Immature natural killer cell (primary cell): ENCODE results near the gene RACK1. TPM values are rescaled to one million over a fixed set of nuclear protein-coding genes. Genes with fewer than 3 reads are reported as not detected.
"Not testable (repeated sequence)": the region's sequence is repeated elsewhere in the genome, so short reads cannot be mapped to it uniquely, and the experiment has no call there.

Source experiments
- DNase-seq, 3 donors: peaks; one replicate each; pipeline ENCODE4 v3.0.0; 2022; ENCODE audit warnings: mixed read lengths in 1 of 3
- H3K27ac Mint-ChIP-seq, 6 donors: one replicate each; pipeline ENCODE4 v1.8.0; 2020; ENCODE audit warnings: mixed read lengths in 6 of 6, mild to moderate bottlenecking in 5 of 6, inconsistent platforms in 4 of 6, moderate library complexity in 3 of 6
- H3K27me3 Mint-ChIP-seq, 3 donors: one replicate each; pipeline ENCODE4 v1.8.0; 2020 to 2021; ENCODE audit warnings: low read depth in 3 of 3, mild to moderate bottlenecking in 3 of 3, mixed read lengths in 3 of 3, moderate library complexity in 3 of 3, inconsistent platforms in 1 of 3
- H3K36me3 Mint-ChIP-seq, 3 donors: one replicate each; pipeline ENCODE4 v1.8.0; 2020; ENCODE audit warnings: mixed read lengths in 3 of 3, inconsistent platforms in 2 of 3, mild to moderate bottlenecking in 2 of 3
- H3K4me1 Mint-ChIP-seq, 2 donors: one replicate each; pipeline ENCODE4 v1.8.0; 2020; ENCODE audit warnings: inconsistent platforms in 2 of 2, mild to moderate bottlenecking in 2 of 2, mixed read lengths in 2 of 2, moderate library complexity in 1 of 2
- H3K4me3 Mint-ChIP-seq, 5 donors: one replicate each; pipeline ENCODE4 v1.8.0; 2020; ENCODE audit warnings: mild to moderate bottlenecking in 5 of 5, mixed read lengths in 5 of 5, inconsistent platforms in 3 of 5, moderate library complexity in 3 of 5
- H3K9me3 Mint-ChIP-seq, 6 donors: one replicate each; pipeline ENCODE4 v1.8.0; 2020; ENCODE audit warnings: mild to moderate bottlenecking in 6 of 6, mixed read lengths in 6 of 6, inconsistent platforms in 4 of 6, moderate library complexity in 3 of 6
- polyA plus RNA-seq, 3 donors: library from polyadenylated mRNA; unstranded; fragments of 300-500 nt; fragmentation: Illumina TruSeq; gene quantifications; one replicate each; pipeline ENCODE4 v1.2.3, GENCODE V29; 2021

RACK1 gene
- 1,000 to 10,000 TPM; 1,093 to 1,304 (median 1,251) TPM for polyA plus RNA-seq

- Mint-ChIP-seq H3K4me3 (peak within 1 kb of the TSS; percentile 94 to 100 (median 99)), H3K4me1 (peaks cover 67 to 85% of the 10 kb centered on the region in 2 donors), H3K36me3 (peaks cover 14 to 32% (median 16%) of the 10 kb centered on the region in 3 donors)
These were observed at the start of gene RACK1 for GRCh38 chr5:181243564-181244343. Gene RACK1 (minus strand): TSS chr5:181243906. CDS start chr5:181243800, 106 bp downstream.

GRCh38 chr5:181287331-181287730, 43.6 kb upstream of the RACK1 start:
- H3K27me3 Mint-ChIP-seq, H3K27ac Mint-ChIP-seq, H3K36me3 Mint-ChIP-seq, H3K9me3 Mint-ChIP-seq, DNase-seq, H3K4me1 Mint-ChIP-seq, H3K4me3 Mint-ChIP-seq: not testable (repeated sequence)

More at GRCh38 chr5:181243564-181244343, at the start of gene RACK1:
- Mint-ChIP-seq H3K9me3 (no peaks in the 10 kb centered on the region), H3K27me3 (peaks cover 6 to 20% (median 18%) of the 10 kb centered on the region in 3 donors), H3K27ac (peak within 1 kb of the TSS; percentile 92 to 99 (median 97))
- peak; percentile 88 for DNase-seq

- not testable (repeated sequence) for H3K27me3 Mint-ChIP-seq, DNase-seq, H3K9me3 Mint-ChIP-seq, H3K36me3 Mint-ChIP-seq, H3K27ac Mint-ChIP-seq, H3K4me3 Mint-ChIP-seq, H3K4me1 Mint-ChIP-seq
These were observed 42.4 kb upstream of the RACK1 start for GRCh38 chr5:181285962-181286705.

- H3K36me3 Mint-ChIP-seq, H3K27me3 Mint-ChIP-seq, H3K27ac Mint-ChIP-seq, H3K9me3 Mint-ChIP-seq, DNase-seq, H3K4me1 Mint-ChIP-seq, H3K4me3 Mint-ChIP-seq: not testable (repeated sequence)
These were observed 40.4 kb upstream of the RACK1 start for GRCh38 chr5:181283841-181284755.

DNA sequence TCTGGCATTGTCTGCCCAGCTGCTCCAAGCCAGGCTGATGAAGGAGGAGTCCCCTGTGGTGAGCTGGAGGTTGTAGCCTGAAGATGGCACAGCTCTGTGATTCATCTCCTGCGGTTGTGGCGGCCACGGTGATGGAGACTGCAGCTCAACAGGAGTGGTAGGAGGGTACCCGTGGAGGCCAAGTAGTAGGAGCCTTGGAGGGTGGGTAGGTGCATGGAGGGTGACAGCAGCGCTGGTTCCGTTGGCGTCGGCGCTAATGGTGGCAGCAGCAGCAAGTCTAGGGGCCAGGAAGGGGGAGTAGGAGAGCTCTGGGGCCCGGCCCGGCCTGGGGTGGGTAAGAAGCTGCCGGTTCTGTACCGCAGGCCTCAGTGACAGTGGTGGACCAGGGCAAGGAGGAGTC, 39.6 kb upstream of the RACK1 start:
- Mint-ChIP-seq H3K36me3 (peaks cover 0 to 4% (median 0%) of the 10 kb centered on the region in 3 donors), H3K9me3 (no peaks in the 10 kb centered on the region), H3K27me3 (peaks cover 0 to 2% (median under 1%) of the 10 kb centered on the region in 3 donors), H3K4me3 (no peak overlapping the region), H3K27ac (no peak overlapping the region), H3K4me1 (peaks cover 0 to 1% of the 10 kb centered on the region in 2 donors)
- no peak for DNase-seq

DNA sequence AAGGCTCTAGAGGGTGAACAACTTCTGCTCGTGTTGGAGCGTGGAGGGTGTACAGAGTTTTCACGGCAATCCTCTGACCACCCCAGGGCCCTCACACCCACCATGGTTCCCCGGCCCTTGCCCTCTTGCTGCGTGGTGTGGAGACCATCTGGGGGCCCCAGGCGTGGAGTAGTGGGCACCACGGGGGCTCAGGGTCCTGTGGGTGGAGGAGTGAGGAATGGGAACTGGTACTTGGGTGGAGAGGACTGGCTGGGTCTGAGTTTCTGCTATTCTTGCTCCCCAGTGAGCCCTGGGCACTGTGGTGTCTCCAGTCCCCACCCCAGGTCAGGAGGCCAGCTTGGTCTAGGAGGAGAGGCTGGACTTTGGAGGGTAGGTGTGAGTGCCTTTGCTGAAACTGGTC, 39.2 kb upstream of the RACK1 start:
- peaks cover 0 to 4% (median 0%) of the 10 kb centered on the region in 3 donors for H3K36me3 Mint-ChIP-seq
- peaks cover 0 to 2% (median 2%) of the 10 kb centered on the region in 3 donors for H3K27me3 Mint-ChIP-seq
- H3K4me1 Mint-ChIP-seq: peaks cover 0 to 1% of the 10 kb centered on the region in 2 donors
- H3K4me3 Mint-ChIP-seq: no peak overlapping the region
- no peak overlapping the region for H3K27ac Mint-ChIP-seq
- no peak for DNase-seq
- H3K9me3 Mint-ChIP-seq: no peaks in the 10 kb centered on the region

GRCh38 chr5:181282415-181282814, 38.7 kb upstream of the RACK1 start:
- not testable (repeated sequence) for H3K4me1 Mint-ChIP-seq, H3K4me3 Mint-ChIP-seq, H3K9me3 Mint-ChIP-seq, H3K36me3 Mint-ChIP-seq, H3K27ac Mint-ChIP-seq, H3K27me3 Mint-ChIP-seq, DNase-seq

DNA sequence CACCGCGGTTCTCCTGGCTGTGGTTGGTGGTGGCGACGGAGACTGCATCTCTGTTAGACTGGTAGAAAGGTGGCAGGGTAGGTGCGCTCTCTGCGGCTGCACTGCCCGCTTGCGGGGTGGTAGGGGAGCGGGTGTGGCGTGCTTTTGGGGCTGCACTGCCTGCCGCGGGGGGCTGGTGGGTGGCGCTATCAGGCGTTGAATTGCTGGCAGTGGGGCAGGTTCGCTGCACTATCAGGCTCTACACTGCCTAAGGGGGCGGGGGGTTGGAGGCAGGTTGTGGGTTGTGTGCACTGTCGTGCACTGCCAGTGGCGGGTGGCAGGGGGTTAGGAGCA, 38.2 kb upstream of the RACK1 start:
- Mint-ChIP-seq H3K4me3 (no peak overlapping the region), H3K9me3 (no peaks in the 10 kb centered on the region), H3K4me1 (peaks cover 0 to 1% of the 10 kb centered on the region in 2 donors), H3K27me3 (peaks cover 0 to 2% (median 2%) of the 10 kb centered on the region in 3 donors), H3K36me3 (no peaks in the 10 kb centered on the region), H3K27ac (no peak overlapping the region)
- no peak for DNase-seq

- Mint-ChIP-seq H3K27ac (no peak overlapping the region), H3K4me1 (peaks cover 0 to 1% of the 10 kb centered on the region in 2 donors), H3K4me3 (no peak overlapping the region), H3K36me3 (no peaks in the 10 kb centered on the region), H3K27me3 (peaks cover 0 to 2% (median 2%) of the 10 kb centered on the region in 3 donors), H3K9me3 (no peaks in the 10 kb centered on the region)
- DNase-seq: no peak
These were observed 37.6 kb upstream of the RACK1 start for GRCh38 chr5:181281077-181281983.

GRCh38 chr5:181280251-181280762, 36.6 kb upstream of the RACK1 start:
- peaks cover 0 to 1% of the 10 kb centered on the region in 2 donors for H3K4me1 Mint-ChIP-seq
- H3K4me3 Mint-ChIP-seq: no peak overlapping the region
- H3K27ac Mint-ChIP-seq: no peak overlapping the region
- DNase-seq: no peak
- H3K36me3 Mint-ChIP-seq: no peaks in the 10 kb centered on the region
- H3K9me3 Mint-ChIP-seq: no peaks in the 10 kb centered on the region
- H3K27me3 Mint-ChIP-seq: peaks cover 2% of the 10 kb centered on the region in 3 donors

DNA sequence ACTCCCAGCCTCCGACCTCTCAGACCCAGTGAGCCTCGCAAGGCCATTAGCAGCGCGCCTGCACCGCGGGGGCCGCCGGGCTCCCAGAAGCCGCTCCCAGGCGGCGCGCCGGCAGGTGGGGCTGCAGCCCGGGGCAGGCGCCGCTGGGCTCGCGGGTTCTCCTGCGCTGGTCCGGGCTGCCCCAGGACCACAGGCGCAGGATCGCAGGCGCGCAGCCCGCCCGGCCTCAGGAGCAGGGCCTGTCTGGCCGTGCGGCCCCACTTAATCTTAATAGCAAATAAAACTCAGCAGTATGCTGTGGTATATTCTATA, 29.7 kb upstream of the RACK1 start:
- H3K9me3 Mint-ChIP-seq, H3K4me1 Mint-ChIP-seq, DNase-seq, H3K36me3 Mint-ChIP-seq, H3K4me3 Mint-ChIP-seq, H3K27ac Mint-ChIP-seq, H3K27me3 Mint-ChIP-seq: not testable (repeated sequence)

GRCh38 chr5:181271081-181271480, 27.4 kb upstream of the RACK1 start:
- Mint-ChIP-seq H3K4me3 (no peak overlapping the region), H3K4me1 (no peaks in the 10 kb centered on the region), H3K9me3 (no peaks in the 10 kb centered on the region), H3K36me3 (peaks cover 0 to 4% (median 2%) of the 10 kb centered on the region in 3 donors), H3K27ac (no peak overlapping the region), H3K27me3 (peaks cover 0 to 2% (median 0%) of the 10 kb centered on the region in 3 donors)
- no peak for DNase-seq

GRCh38 chr5:181267907-181268306, 24.2 kb upstream of the RACK1 start:
- not testable (repeated sequence) for H3K9me3 Mint-ChIP-seq, H3K36me3 Mint-ChIP-seq, H3K4me1 Mint-ChIP-seq, H3K27me3 Mint-ChIP-seq, DNase-seq, H3K27ac Mint-ChIP-seq, H3K4me3 Mint-ChIP-seq
